Measurements from ENCODE around the gene TFG.

TFG gene

DNA sequence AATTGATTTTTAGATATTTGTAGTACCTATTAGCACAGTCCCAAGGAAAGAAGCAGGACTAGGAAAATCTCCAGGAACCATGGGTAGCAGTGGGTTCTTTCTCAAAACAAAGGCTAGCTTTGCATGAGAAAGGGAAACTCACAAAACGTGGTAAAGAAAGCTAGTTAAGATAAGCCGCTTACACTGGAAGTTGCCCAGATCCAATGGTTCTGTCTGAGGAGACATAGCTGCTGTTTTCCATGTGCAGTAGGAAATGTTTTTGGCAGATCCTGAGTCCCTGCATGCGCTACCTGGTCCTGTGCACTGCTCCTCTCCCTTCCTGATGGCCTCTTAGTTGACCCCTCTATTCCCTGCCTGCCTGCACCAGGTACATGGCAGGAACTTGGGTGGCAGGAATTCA is 60.4 kb downstream of the TFG start:
- Histone ChIP-seq H3K27me3 (ENCODE audit: insufficient read depth, poor library complexity, severe bottlenecking) (no peaks in the 10 kb centered on the region), H3K4me1 (ENCODE audit: insufficient read depth, poor library complexity, severe bottlenecking) (no peaks in the 10 kb centered on the region), H3K4me3 (ENCODE audit: severe bottlenecking) (no peak overlapping the region), H3K9me3 (ENCODE audit: severe bottlenecking) (no peaks in the 10 kb centered on the region), H3K27ac (ENCODE audit: poor library complexity, severe bottlenecking) (no peak overlapping the region), H3K36me3 (ENCODE audit: low read depth) (no peaks in the 10 kb centered on the region)
- DNase-seq (ENCODE audit: low spot score) (no peak), ATAC-seq (ENCODE audit: low read depth) (no peak)
- TF ChIP-seq, protein P1, sequence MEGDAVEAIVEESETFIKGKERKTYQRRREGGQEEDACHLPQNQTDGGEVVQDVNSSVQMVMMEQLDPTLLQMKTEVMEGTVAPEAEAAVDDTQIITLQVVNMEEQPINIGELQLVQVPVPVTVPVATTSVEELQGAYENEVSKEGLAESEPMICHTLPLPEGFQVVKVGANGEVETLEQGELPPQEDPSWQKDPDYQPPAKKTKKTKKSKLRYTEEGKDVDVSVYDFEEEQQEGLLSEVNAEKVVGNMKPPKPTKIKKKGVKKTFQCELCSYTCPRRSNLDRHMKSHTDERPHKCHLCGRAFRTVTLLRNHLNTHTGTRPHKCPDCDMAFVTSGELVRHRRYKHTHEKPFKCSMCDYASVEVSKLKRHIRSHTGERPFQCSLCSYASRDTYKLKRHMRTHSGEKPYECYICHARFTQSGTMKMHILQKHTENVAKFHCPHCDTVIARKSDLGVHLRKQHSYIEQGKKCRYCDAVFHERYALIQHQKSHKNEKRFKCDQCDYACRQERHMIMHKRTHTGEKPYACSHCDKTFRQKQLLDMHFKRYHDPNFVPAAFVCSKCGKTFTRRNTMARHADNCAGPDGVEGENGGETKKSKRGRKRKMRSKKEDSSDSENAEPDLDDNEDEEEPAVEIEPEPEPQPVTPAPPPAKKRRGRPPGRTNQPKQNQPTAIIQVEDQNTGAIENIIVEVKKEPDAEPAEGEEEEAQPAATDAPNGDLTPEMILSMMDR (IDR thresholded peaks at IDR 0.05; ENCODE audit: poor library complexity, severe bottlenecking): no peak

DNA sequence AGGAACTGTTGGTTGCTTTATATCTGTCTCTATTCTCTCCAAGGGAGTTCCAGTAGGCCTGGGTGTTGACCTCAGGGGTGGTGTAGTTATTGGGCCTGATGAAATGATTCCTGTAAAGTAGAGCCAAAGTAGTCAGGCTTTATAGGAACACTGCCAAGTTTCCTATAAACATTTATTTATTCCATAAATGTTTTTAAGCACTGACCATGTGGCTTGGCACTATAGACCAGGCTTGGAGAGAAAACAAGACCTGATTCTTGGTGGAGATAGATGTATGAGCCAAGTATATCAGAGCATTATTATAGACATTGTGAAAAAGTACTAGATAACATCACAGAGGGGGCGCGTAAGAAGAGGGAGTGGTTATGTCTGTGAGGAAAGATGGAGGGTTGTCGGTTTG is 65.9 kb downstream of the TFG start:
- ATAC-seq (ENCODE audit: low read depth) (no peak), DNase-seq (ENCODE audit: low spot score) (no peak)
- H3K27me3 ChIP-seq (ENCODE audit: insufficient read depth, poor library complexity, severe bottlenecking): no peaks in the 10 kb centered on the region
- no peaks in the 10 kb centered on the region for H3K36me3 ChIP-seq (ENCODE audit: low read depth)
- no peaks in the 10 kb centered on the region for H3K4me1 ChIP-seq (ENCODE audit: insufficient read depth, poor library complexity, severe bottlenecking)
- H3K9me3 ChIP-seq (ENCODE audit: severe bottlenecking): no peaks in the 10 kb centered on the region
- TF ChIP-seq, protein P1 (IDR thresholded peaks at IDR 0.05; ENCODE audit: poor library complexity, severe bottlenecking): no peak
- no peak overlapping the region for H3K27ac ChIP-seq (ENCODE audit: poor library complexity, severe bottlenecking)
- no peak overlapping the region for H3K4me3 ChIP-seq (ENCODE audit: severe bottlenecking)

DNA sequence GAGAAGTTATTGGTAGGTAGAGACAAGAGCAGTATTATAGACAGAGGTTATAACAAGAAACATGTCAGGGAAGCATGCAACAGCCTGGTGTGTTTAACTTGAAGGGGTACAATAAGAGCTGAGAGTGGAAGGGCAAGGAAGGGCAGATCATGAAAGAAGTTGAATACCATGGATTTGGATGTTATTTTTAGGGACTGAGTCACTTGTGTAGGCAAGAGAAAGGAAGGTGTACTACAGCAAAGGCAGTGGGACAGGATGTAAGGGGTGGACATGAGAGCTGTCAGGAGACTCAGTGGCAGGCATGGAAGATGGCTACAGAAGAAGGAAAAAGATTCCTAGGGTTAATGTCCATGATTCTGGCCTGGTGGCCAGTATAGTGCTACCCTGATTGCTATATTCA is 66.4 kb downstream of the TFG start:
- Histone ChIP-seq H3K9me3 (ENCODE audit: severe bottlenecking) (no peaks in the 10 kb centered on the region), H3K27me3 (ENCODE audit: insufficient read depth, poor library complexity, severe bottlenecking) (no peaks in the 10 kb centered on the region), H3K4me3 (ENCODE audit: severe bottlenecking) (no peak overlapping the region), H3K36me3 (ENCODE audit: low read depth) (no peaks in the 10 kb centered on the region), H3K27ac (ENCODE audit: poor library complexity, severe bottlenecking) (no peak overlapping the region), H3K4me1 (ENCODE audit: insufficient read depth, poor library complexity, severe bottlenecking) (no peaks in the 10 kb centered on the region)
- TF ChIP-seq, protein P1 (IDR thresholded peaks at IDR 0.05; ENCODE audit: poor library complexity, severe bottlenecking): no peak
- no peak for DNase-seq (ENCODE audit: low spot score)
- no peak for ATAC-seq (ENCODE audit: low read depth)

DNA sequence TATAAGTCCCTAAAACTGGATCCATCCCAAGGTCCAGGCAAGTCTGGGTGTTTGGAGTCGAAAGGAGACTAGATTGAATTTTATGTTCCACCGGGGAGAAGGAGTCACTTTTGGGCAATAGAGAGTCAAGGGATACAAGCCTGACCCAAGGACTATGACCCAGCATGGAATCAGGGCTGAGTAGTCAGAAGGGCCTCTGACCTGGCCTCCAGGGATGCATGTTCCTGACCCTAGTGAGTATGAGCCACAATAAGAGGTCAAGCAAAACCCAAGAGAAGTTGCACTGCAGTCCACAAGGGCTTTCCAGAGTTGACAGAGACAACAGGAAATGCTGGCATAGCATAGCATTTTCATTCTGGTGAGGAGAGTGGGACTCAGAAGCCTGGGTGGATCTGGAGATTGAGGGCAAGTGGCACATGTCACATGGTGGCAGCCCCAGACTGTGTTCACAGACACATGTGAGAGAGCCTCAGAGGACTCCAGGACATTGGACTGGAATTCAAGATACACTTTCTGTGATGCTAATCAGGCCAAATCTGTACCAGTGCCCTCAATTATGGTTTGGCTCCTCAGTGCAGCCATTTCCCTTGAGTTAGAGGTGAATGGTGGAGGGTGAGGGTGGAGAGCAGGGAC is 66.9 kb downstream of the TFG start:
- no peak overlapping the region for H3K4me3 ChIP-seq (ENCODE audit: severe bottlenecking)
- no peaks in the 10 kb centered on the region for H3K36me3 ChIP-seq (ENCODE audit: low read depth)
- no peak for ATAC-seq (ENCODE audit: low read depth)
- H3K9me3 ChIP-seq (ENCODE audit: severe bottlenecking): no peaks in the 10 kb centered on the region
- H3K27ac ChIP-seq (ENCODE audit: poor library complexity, severe bottlenecking): no peak overlapping the region
- TF ChIP-seq, protein P1 (IDR thresholded peaks at IDR 0.05; ENCODE audit: poor library complexity, severe bottlenecking): no peak
- no peaks in the 10 kb centered on the region for H3K27me3 ChIP-seq (ENCODE audit: insufficient read depth, poor library complexity, severe bottlenecking)
- no peak for DNase-seq (ENCODE audit: low spot score)
- peaks cover 2% of the 10 kb centered on the region for H3K4me1 ChIP-seq (ENCODE audit: insufficient read depth, poor library complexity, severe bottlenecking)

DNA sequence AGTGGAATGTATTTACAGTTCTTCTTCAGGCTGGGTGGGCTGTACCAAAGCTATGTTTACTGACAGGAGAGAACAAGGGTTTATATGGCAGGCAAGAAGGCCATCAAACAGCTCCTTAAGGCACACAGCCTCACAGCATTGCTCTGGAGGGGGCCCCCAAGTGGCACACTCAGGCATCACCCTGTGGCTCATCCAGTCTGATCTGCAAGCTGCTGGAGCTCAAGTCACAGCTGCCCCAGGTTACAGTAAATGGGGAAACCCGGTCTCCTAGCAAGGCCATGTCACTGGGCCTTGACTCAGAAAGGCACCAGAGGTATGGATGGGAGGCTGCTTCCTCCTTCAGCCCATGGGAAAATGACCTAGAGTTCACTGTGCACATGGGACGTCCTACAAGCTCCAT is 67.5 kb downstream of the TFG start:
- ATAC-seq (ENCODE audit: low read depth) (no peak), DNase-seq (ENCODE audit: low spot score) (no peak)
- no peaks in the 10 kb centered on the region for H3K36me3 ChIP-seq (ENCODE audit: low read depth)
- no peaks in the 10 kb centered on the region for H3K27me3 ChIP-seq (ENCODE audit: insufficient read depth, poor library complexity, severe bottlenecking)
- no peaks in the 10 kb centered on the region for H3K9me3 ChIP-seq (ENCODE audit: severe bottlenecking)
- no peak overlapping the region for H3K4me3 ChIP-seq (ENCODE audit: severe bottlenecking)
- peaks cover 2% of the 10 kb centered on the region for H3K4me1 ChIP-seq (ENCODE audit: insufficient read depth, poor library complexity, severe bottlenecking)
- TF ChIP-seq, protein P1 (IDR thresholded peaks at IDR 0.05; ENCODE audit: poor library complexity, severe bottlenecking): no peak
- no peak overlapping the region for H3K27ac ChIP-seq (ENCODE audit: poor library complexity, severe bottlenecking)
